Measurements from ENCODE around the gene NPC2. TPM values are rescaled to one million over a fixed set of nuclear protein-coding genes. Genes with fewer than 3 reads are reported as not detected.
"Not testable (repeated sequence)": the region's sequence is repeated elsewhere in the genome, so short reads cannot be mapped to it uniquely, and the experiment has no call there.

Gene NPC2
- total RNA-seq, 1 donor from 2014 or later = 19.2 TPM

DNA sequence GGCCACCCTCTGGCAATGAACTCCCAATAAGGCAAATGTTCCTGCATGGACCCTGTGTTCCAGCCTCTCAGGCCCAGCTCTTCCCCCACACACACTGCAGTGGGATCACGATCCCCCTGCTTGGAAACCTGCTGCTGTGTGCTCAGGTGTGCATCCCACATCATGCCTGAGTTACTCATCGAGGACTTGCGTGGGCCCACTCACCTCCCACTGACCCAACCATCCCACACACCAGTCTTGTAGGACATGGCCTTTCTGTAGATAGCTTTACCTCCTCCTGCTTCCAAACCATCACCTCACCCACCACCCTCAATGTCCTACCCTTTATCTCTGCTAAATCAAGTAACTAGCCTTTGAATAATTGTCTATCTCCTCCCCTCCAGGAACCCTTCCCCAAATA, 24.6 kb downstream of the NPC2 start:
- Mint-ChIP-seq H3K36me3 (ENCODE audit: low read depth) (no peaks in the 10 kb centered on the region), H3K9me3 (no peaks in the 10 kb centered on the region), H3K4me1 (ENCODE audit: low read depth) (no peaks in the 10 kb centered on the region), H3K27ac (no peak overlapping the region), H3K4me3 (ENCODE audit: low read depth) (no peak overlapping the region), H3K27me3 (ENCODE audit: low read depth) (no peaks in the 10 kb centered on the region)
- intact Hi-C loops (cut with micrococcal nuclease) = no loop called here
- DNase-seq (ENCODE audit: low spot score) = no peak

GRCh38 chr14:74465335-74465734, 27.8 kb downstream of the NPC2 start:
- H3K4me1 Mint-ChIP-seq (ENCODE audit: low read depth) = no peaks in the 10 kb centered on the region
- no peak overlapping the region for H3K27ac Mint-ChIP-seq
- H3K36me3 Mint-ChIP-seq (ENCODE audit: low read depth) = no peaks in the 10 kb centered on the region
- H3K27me3 Mint-ChIP-seq (ENCODE audit: low read depth) = peaks cover 4% of the 10 kb centered on the region
- H3K4me3 Mint-ChIP-seq (ENCODE audit: low read depth) = no peak overlapping the region
- DNase-seq (ENCODE audit: low spot score) = no peak
- no peaks in the 10 kb centered on the region for H3K9me3 Mint-ChIP-seq
- intact Hi-C loops (cut with micrococcal nuclease) = no loop called here

DNA sequence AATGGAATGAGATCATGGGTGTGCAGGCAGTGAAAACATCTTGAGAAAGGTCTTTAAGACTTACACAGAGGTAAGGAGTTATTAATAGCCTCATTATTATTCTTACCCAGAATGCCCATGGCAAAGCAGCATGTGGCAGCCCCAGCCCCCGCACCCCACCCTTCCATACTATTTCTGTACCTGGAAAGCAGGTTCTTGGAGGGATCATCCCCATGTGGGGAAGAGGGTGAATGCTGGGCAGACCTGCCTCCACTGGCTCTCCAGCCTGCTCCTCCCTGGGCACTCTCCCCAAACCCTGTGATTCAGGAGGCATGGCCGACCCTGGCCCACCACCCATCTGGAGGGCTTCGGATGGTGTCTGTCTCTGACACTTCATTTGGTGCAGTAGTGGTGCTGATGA, 28.3 kb downstream of the NPC2 start:
- DNase-seq (ENCODE audit: low spot score) = no peak
- Mint-ChIP-seq H3K4me1 (ENCODE audit: low read depth) (no peaks in the 10 kb centered on the region), H3K9me3 (no peaks in the 10 kb centered on the region), H3K27ac (no peak overlapping the region), H3K36me3 (ENCODE audit: low read depth) (no peaks in the 10 kb centered on the region), H3K4me3 (ENCODE audit: low read depth) (no peak overlapping the region), H3K27me3 (ENCODE audit: low read depth) (peaks cover 4% of the 10 kb centered on the region)
- intact Hi-C loops (cut with micrococcal nuclease) = no loop called here

- intact Hi-C loops (cut with micrococcal nuclease) = no loop called here
- no peak overlapping the region for H3K4me3 Mint-ChIP-seq (ENCODE audit: low read depth)
- no peak for DNase-seq (ENCODE audit: low spot score)
These were observed 29.4 kb downstream of the NPC2 start for GRCh38 chr14:74463697-74464096.

DNA sequence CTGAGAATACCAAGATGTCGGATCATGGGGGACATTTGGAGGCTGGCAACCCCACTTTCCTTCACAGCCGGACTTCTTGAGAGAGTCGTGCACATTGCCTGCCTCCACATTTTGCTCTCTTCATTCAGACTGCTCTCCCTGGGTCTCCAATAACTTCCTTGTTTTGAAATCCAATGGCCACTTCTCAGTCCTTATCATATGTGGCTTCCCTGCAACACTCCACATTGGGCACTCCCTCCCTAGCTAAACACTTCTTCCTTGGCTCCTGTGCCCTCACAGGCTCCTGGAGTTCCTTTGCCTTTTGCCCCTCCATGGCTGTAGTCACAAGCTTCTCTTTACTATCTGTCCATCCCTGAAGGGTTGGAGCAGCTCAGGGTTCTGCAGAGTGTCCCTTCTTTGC, 30.1 kb downstream of the NPC2 start:
- H3K9me3 Mint-ChIP-seq = no peaks in the 10 kb centered on the region
- no peaks in the 10 kb centered on the region for H3K4me1 Mint-ChIP-seq (ENCODE audit: low read depth)
- H3K27ac Mint-ChIP-seq = no peak overlapping the region
- H3K27me3 Mint-ChIP-seq (ENCODE audit: low read depth) = peaks cover 4% of the 10 kb centered on the region
- no peaks in the 10 kb centered on the region for H3K36me3 Mint-ChIP-seq (ENCODE audit: low read depth)
- intact Hi-C loops (cut with micrococcal nuclease) = no loop called here
- DNase-seq (ENCODE audit: low spot score) = no peak
- no peak overlapping the region for H3K4me3 Mint-ChIP-seq (ENCODE audit: low read depth)

More at GRCh38 chr14:74463697-74464096, 29.4 kb downstream of the NPC2 start:
- no peaks in the 10 kb centered on the region for H3K36me3 Mint-ChIP-seq (ENCODE audit: low read depth)
- H3K27me3 Mint-ChIP-seq (ENCODE audit: low read depth) = peaks cover 4% of the 10 kb centered on the region
- H3K4me1 Mint-ChIP-seq (ENCODE audit: low read depth) = no peaks in the 10 kb centered on the region
- H3K9me3 Mint-ChIP-seq = no peaks in the 10 kb centered on the region
- no peak overlapping the region for H3K27ac Mint-ChIP-seq

DNA sequence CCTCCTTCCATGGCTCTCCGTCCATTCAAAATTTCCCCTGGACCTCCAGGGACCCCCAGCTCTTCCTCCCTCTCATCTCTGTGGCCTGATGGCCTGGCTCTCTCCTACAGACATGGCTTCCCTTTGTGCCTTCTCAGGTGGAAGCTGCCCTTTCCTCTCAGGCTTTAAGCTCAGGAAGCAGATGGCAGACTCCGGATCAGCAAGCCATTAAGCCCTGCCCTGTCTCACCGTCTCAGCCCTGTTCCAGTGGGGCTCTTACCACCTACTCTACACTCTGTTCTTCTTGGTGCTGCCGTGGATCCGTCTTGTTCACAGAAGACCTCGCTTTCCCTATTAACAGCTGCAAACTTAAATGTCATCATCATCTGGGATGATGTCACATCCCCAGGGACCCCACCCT, 33.1 kb downstream of the NPC2 start:
- H3K27me3 Mint-ChIP-seq (ENCODE audit: low read depth) = peaks cover 4% of the 10 kb centered on the region
- intact Hi-C loops (cut with micrococcal nuclease) = no loop called here
- no peak overlapping the region for H3K27ac Mint-ChIP-seq
- H3K9me3 Mint-ChIP-seq = no peaks in the 10 kb centered on the region
- H3K4me3 Mint-ChIP-seq (ENCODE audit: low read depth) = no peak overlapping the region
- H3K36me3 Mint-ChIP-seq (ENCODE audit: low read depth) = no peaks in the 10 kb centered on the region
- H3K4me1 Mint-ChIP-seq (ENCODE audit: low read depth) = no peaks in the 10 kb centered on the region
- DNase-seq (ENCODE audit: low spot score) = no peak

- Mint-ChIP-seq H3K9me3 (no peaks in the 10 kb centered on the region), H3K4me3 (ENCODE audit: low read depth) (no peak overlapping the region), H3K27ac (no peak overlapping the region), H3K27me3 (ENCODE audit: low read depth) (peaks cover 4% of the 10 kb centered on the region), H3K36me3 (ENCODE audit: low read depth) (no peaks in the 10 kb centered on the region), H3K4me1 (ENCODE audit: low read depth) (no peaks in the 10 kb centered on the region)
- intact Hi-C loops (cut with micrococcal nuclease) = no loop called here
- no peak for DNase-seq (ENCODE audit: low spot score)
These were observed 33.7 kb downstream of the NPC2 start for GRCh38 chr14:74459289-74459946.

DNA sequence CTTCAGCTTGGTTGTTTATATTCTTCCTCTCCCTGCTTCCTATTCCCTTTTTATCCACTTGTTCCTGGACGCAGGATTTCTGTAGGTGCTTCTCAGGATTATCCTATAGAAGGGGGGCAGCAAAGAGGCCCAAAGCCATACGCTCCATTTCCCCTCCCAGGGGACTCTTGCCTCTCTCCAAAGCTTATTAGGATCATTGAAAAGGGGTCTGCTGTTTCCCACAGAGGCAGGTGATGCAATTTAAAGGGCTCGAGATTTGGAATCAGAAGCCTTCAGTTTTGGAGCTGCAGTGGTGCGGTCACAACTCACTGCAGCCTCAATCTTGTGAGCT, 35.6 kb downstream of the NPC2 start:
- no peak overlapping the region for H3K4me3 Mint-ChIP-seq (ENCODE audit: low read depth)
- no peak overlapping the region for H3K27ac Mint-ChIP-seq
- H3K4me1 Mint-ChIP-seq (ENCODE audit: low read depth) = no peaks in the 10 kb centered on the region
- no peaks in the 10 kb centered on the region for H3K36me3 Mint-ChIP-seq (ENCODE audit: low read depth)
- intact Hi-C loops (cut with micrococcal nuclease) = no loop called here
- DNase-seq (ENCODE audit: low spot score) = no peak
- no peaks in the 10 kb centered on the region for H3K9me3 Mint-ChIP-seq
- peaks cover 13% of the 10 kb centered on the region for H3K27me3 Mint-ChIP-seq (ENCODE audit: low read depth)

DNA sequence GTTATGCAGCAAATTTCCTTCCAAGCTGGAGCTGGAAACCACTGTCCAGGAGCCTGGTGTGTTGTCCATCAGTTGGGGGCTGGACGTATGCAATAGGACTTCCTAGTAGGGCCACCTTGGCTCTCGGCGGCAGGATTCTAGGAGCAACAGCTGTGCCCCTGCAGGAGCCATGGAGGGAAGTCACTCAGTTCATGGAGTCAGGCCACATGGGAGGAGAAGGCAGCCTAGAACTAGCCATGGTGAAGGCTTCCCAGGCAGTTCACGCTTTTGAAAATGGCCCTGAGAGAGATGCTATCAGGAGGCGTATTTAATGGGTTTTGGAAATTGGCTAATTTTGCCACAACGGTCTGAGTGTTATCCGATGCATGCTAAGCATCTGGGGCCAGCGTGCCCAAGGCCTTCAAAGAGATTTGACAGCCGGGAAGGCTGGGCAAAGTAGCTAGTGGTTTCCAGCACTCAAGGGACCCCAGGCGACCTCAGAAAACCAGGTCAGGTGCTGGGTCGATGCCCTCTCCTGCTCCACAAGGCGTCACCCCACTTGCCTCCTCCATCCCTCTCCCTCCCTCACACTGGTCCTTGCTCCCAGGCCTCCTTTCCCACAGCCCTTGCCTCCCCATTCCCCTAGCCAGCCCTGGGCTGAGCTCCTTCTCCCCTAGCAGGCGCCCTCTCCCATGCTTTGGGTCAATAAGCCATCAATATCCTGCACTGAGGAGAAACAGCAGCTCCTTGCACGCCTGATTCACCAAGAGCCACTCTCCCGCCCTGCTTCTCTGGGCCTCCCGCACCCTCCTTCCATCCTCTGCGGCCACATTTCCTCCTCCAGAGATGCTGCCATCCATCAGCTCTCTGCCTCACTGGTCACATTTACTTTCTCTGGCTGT, 36.2 kb downstream of the NPC2 start:
- DNase-seq (ENCODE audit: low spot score) = no peak
- intact Hi-C loops (cut with micrococcal nuclease) = no loop called here
- no peaks in the 10 kb centered on the region for H3K4me1 Mint-ChIP-seq (ENCODE audit: low read depth)
- no peak overlapping the region for H3K4me3 Mint-ChIP-seq (ENCODE audit: low read depth)
- no peaks in the 10 kb centered on the region for H3K9me3 Mint-ChIP-seq
- no peaks in the 10 kb centered on the region for H3K36me3 Mint-ChIP-seq (ENCODE audit: low read depth)
- H3K27me3 Mint-ChIP-seq (ENCODE audit: low read depth) = peaks cover 17% of the 10 kb centered on the region
- no peak overlapping the region for H3K27ac Mint-ChIP-seq

DNA sequence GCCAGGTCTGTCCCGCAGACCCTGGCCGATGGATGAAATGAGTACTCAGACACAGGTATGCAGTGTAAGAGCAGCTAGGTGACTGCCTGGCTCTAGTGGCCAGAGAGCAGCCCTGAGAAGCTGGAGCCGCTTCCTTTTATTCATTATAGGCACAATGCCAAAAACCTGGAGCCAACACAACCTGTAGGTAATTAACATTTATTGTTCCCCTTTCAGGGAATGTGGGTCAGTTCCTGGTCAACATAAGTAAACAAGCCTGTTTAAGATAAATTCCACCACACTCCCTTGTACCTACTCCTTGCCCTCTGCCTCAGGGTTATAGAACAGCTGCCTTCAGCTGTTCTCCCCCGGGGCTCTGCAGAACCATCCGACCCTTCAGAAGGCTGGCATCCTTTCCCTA, 38.7 kb downstream of the NPC2 start:
- H3K4me1 Mint-ChIP-seq (ENCODE audit: low read depth); H3K27ac Mint-ChIP-seq; H3K4me3 Mint-ChIP-seq (ENCODE audit: low read depth): not testable (repeated sequence)

DNA sequence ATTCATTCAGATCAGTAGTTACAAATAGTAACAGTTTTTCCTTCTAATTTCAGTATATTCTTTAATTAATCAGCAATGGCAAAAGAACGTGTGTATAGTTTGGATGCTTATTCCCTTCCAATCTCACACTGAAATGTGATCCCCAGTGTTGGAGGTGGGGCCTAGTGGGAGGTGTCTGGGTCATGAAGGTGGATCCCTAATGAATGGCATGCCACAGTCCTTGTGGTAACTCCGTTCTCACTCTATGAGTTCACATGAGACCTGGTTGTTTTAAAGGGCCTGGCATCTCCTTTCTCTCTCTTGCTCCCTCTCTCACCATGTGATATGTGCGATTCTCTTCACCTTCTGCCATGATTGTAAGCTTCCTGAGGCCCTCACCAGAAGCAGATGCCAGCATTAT, 48.2 kb downstream of the NPC2 start:
- Mint-ChIP-seq H3K4me3 (ENCODE audit: low read depth) (no peak overlapping the region), H3K27me3 (ENCODE audit: low read depth) (peaks cover 24% of the 10 kb centered on the region), H3K4me1 (ENCODE audit: low read depth) (no peaks in the 10 kb centered on the region), H3K36me3 (ENCODE audit: low read depth) (no peaks in the 10 kb centered on the region), H3K9me3 (no peaks in the 10 kb centered on the region), H3K27ac (no peak overlapping the region)
- DNase-seq (ENCODE audit: low spot score) = no peak
- intact Hi-C loops (cut with micrococcal nuclease) = no loop called here

More for the DNA sequence above, 38.7 kb downstream of the NPC2 start:
- intact Hi-C loops (cut with micrococcal nuclease); H3K9me3 Mint-ChIP-seq; DNase-seq (ENCODE audit: low spot score); H3K36me3 Mint-ChIP-seq (ENCODE audit: low read depth): not testable (repeated sequence)
- peaks cover 22% of the 10 kb centered on the region for H3K27me3 Mint-ChIP-seq (ENCODE audit: low read depth)

- no peaks in the 10 kb centered on the region for H3K36me3 Mint-ChIP-seq (ENCODE audit: low read depth)
- H3K4me1 Mint-ChIP-seq (ENCODE audit: low read depth) = no peaks in the 10 kb centered on the region
- H3K27ac Mint-ChIP-seq = no peak overlapping the region
- peaks cover 9% of the 10 kb centered on the region for H3K27me3 Mint-ChIP-seq (ENCODE audit: low read depth)
- no peaks in the 10 kb centered on the region for H3K9me3 Mint-ChIP-seq
- no peak overlapping the region for H3K4me3 Mint-ChIP-seq (ENCODE audit: low read depth)
- no peak for DNase-seq (ENCODE audit: low spot score)
- intact Hi-C loops (cut with micrococcal nuclease) = no loop called here
These were observed 50.3 kb downstream of the NPC2 start for GRCh38 chr14:74442757-74443156.

DNA sequence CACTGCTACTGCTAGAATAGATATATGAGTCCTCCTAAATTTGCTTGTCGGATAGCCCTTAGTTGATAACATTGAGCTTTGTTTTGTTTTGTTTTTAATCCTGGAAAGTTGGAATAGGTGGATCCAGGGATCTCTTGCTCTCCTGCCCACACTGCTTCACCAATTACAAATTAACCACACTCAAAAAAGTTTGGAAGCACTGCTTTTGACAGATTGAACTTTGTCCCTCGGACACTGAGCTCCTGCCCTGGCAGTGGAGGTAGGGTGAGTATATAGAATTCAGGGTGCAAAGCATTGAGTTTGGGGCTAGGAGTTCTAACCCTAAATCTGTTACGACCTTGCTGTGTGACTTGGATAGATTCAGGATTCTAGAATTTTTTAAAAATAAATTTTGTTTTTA, 52.0 kb downstream of the NPC2 start:
- H3K4me3 Mint-ChIP-seq (ENCODE audit: low read depth) = no peak overlapping the region
- no peaks in the 10 kb centered on the region for H3K4me1 Mint-ChIP-seq (ENCODE audit: low read depth)
- intact Hi-C loops (cut with micrococcal nuclease) = no loop called here
- DNase-seq (ENCODE audit: low spot score) = no peak
- H3K27me3 Mint-ChIP-seq (ENCODE audit: low read depth) = peaks cover 5% of the 10 kb centered on the region
- H3K36me3 Mint-ChIP-seq (ENCODE audit: low read depth) = no peaks in the 10 kb centered on the region
- H3K27ac Mint-ChIP-seq = no peak overlapping the region
- no peaks in the 10 kb centered on the region for H3K9me3 Mint-ChIP-seq

Measured in activated T-helper 2 cell treated with anti-CD3 and anti-CD28 coated beads, Interferon-gamma antibody, Interleukin-2, Interleukin-4, amounts not matched to agents 10 μg/mL and 5 μg/mL and 100 μg/mL, durations not matched to agents 14 hours and 24 hours and 36 hours (primary cell).